ENCODE results near the gene TNFAIP8. TPM values are rescaled to one million over a fixed set of nuclear protein-coding genes. Genes with fewer than 3 reads are reported as not detected.
A peak's percentile ranks its signal among the peaks of the same experiment; 100 is the strongest.

Gene TNFAIP8
- total and polyA plus RNA-seq, 2 experiments from 2014 or later: 10.6 to 29.2 TPM

DNA sequence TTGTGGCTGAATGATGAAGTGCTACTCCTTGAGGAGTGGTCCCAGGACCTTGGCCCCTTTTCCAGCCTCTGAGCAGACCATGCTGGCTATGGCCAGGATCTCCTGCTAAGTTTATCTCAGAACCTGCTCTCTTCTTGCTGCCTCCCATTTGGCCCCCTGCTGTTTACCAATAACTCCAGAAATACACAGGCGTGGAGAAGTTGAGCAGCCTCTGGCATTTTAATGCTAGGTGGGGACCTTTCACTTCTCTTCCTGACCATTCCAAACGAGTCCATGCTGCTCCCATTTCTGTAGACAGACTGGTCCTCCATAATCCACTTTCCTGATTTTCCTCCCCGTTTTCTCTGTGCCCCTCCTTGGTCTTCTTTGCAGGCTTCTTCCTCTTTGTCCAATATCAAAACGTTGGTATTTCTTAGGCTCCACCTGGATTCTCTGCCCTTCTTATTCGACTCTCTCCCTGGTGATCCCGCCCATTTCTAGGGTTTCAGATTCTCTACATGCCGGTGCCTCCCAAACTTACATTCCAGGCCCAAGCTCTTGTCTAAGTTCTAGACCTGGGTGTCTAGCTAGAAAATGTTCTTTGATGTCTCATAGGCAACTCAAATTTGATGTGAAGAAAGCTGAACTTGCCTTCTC is 33.4 kb upstream of the TNFAIP8 start:
- H3K4me1 Mint-ChIP-seq: peaks cover 38% of the 10 kb centered on the region

More for the DNA sequence above, 33.4 kb upstream of the TNFAIP8 start:
- no peaks in the 10 kb centered on the region for H3K79me2 ChIP-seq (replicated peaks; ENCODE audit: insufficient read depth)
- peaks cover 27% of the 10 kb centered on the region for H3K4me1 ChIP-seq (ENCODE audit: insufficient read depth)
- Mint-ChIP-seq H3K36me3 (ENCODE audit: low read depth) (no peaks in the 10 kb centered on the region; the same call in 2 of the 3 replicates), H3K4me3 (no peak overlapping the region), H3K27me3 (ENCODE audit: insufficient read depth, low read depth, poor library complexity) (peaks cover 5% of the 10 kb centered on the region), H3K27ac (peak overlapping the region; percentile 28; the same call in 1 of the 2 replicates), H3K9me3 (no peaks in the 10 kb centered on the region)
- no peak overlapping the region; the same call in 1 of the 2 replicates for H3K27ac ChIP-seq (ENCODE audit: low read depth)
- no peak overlapping the region for H2AFZ ChIP-seq
- H3K4me2 ChIP-seq: peak overlapping the region; percentile 23; the same call in 1 of the 2 replicates
- no peaks in the 10 kb centered on the region for H3K36me3 ChIP-seq (ENCODE audit: insufficient read depth)
- peak; percentile 26; the same call in 2 of the 3 replicates for ATAC-seq
- no peaks in the 10 kb centered on the region for H3K27me3 ChIP-seq (ENCODE audit: insufficient read depth)
- DNase-seq (ENCODE audit: low spot score): peak; percentile 50
- H3F3A ChIP-seq (replicated peaks; ENCODE audit: low read depth): no peaks in the 10 kb centered on the region
- H3K4me3 ChIP-seq: no peak overlapping the region
- no peaks in the 10 kb centered on the region for H3K9me2 ChIP-seq (ENCODE audit: insufficient read depth)
- TF ChIP-seq EZH2phosphoT487 (IDR thresholded peaks at IDR 0.05; ENCODE audit: unreplicated experiment) (no peak), ZNF114 (CRISPR knock-in tag; IDR thresholded peaks at IDR 0.05) (no peak), POLR2AphosphoS5 (IDR thresholded peaks at IDR 0.05; ENCODE audit: low read depth) (no peak), EZH2 (IDR thresholded peaks at IDR 0.05; ENCODE audit: low read depth, unreplicated experiment) (no peak), ZNF331 (CRISPR knock-in tag; IDR thresholded peaks at IDR 0.05; ENCODE audit: low read depth) (no peak), STAT1 (IDR thresholded peaks at IDR 0.05; ENCODE audit: unreplicated experiment) (no peak), NANOG (IDR thresholded peaks at IDR 0.05; ENCODE audit: borderline replicate concordance) (no peak), CREB1 (CRISPR knock-in tag; IDR thresholded peaks at IDR 0.05; ENCODE audit: low read depth) (no peak), JUNB (IDR thresholded peaks at IDR 0.05; ENCODE audit: unreplicated experiment) (no peak)
- TF ChIP-seq, protein P1, sequence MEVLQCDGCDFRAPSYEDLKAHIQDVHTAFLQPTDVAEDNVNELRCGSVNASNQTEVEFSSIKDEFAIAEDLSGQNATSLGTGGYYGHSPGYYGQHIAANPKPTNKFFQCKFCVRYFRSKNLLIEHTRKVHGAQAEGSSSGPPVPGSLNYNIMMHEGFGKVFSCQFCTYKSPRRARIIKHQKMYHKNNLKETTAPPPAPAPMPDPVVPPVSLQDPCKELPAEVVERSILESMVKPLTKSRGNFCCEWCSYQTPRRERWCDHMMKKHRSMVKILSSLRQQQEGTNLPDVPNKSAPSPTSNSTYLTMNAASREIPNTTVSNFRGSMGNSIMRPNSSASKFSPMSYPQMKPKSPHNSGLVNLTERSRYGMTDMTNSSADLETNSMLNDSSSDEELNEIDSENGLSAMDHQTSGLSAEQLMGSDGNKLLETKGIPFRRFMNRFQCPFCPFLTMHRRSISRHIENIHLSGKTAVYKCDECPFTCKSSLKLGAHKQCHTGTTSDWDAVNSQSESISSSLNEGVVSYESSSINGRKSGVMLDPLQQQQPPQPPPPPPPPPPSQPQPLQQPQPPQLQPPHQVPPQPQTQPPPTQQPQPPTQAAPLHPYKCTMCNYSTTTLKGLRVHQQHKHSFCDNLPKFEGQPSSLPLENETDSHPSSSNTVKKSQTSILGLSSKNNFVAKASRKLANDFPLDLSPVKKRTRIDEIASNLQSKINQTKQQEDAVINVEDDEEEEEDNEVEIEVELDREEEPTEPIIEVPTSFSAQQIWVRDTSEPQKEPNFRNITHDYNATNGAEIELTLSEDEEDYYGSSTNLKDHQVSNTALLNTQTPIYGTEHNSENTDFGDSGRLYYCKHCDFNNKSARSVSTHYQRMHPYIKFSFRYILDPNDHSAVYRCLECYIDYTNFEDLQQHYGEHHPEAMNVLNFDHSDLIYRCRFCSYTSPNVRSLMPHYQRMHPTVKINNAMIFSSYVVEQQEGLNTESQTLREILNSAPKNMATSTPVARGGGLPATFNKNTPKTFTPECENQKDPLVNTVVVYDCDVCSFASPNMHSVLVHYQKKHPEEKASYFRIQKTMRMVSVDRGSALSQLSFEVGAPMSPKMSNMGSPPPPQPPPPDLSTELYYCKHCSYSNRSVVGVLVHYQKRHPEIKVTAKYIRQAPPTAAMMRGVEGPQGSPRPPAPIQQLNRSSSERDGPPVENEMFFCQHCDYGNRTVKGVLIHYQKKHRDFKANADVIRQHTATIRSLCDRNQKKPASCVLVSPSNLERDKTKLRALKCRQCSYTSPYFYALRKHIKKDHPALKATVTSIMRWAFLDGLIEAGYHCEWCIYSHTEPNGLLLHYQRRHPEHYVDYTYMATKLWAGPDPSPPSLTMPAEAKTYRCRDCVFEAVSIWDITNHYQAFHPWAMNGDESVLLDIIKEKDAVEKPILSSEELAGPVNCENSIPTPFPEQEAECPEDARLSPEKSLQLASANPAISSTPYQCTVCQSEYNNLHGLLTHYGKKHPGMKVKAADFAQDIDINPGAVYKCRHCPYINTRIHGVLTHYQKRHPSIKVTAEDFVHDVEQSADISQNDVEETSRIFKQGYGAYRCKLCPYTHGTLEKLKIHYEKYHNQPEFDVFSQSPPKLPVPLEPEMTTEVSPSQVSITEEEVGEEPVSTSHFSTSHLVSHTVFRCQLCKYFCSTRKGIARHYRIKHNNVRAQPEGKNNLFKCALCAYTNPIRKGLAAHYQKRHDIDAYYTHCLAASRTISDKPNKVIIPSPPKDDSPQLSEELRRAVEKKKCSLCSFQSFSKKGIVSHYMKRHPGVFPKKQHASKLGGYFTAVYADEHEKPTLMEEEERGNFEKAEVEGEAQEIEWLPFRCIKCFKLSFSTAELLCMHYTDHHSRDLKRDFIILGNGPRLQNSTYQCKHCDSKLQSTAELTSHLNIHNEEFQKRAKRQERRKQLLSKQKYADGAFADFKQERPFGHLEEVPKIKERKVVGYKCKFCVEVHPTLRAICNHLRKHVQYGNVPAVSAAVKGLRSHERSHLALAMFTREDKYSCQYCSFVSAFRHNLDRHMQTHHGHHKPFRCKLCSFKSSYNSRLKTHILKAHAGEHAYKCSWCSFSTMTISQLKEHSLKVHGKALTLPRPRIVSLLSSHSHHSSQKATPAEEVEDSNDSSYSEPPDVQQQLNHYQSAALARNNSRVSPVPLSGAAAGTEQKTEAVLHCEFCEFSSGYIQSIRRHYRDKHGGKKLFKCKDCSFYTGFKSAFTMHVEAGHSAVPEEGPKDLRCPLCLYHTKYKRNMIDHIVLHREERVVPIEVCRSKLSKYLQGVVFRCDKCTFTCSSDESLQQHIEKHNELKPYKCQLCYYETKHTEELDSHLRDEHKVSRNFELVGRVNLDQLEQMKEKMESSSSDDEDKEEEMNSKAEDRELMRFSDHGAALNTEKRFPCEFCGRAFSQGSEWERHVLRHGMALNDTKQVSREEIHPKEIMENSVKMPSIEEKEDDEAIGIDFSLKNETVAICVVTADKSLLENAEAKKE (CRISPR knock-in tag; IDR thresholded peaks at IDR 0.05): no peak
- TF ChIP-seq, protein P2, sequence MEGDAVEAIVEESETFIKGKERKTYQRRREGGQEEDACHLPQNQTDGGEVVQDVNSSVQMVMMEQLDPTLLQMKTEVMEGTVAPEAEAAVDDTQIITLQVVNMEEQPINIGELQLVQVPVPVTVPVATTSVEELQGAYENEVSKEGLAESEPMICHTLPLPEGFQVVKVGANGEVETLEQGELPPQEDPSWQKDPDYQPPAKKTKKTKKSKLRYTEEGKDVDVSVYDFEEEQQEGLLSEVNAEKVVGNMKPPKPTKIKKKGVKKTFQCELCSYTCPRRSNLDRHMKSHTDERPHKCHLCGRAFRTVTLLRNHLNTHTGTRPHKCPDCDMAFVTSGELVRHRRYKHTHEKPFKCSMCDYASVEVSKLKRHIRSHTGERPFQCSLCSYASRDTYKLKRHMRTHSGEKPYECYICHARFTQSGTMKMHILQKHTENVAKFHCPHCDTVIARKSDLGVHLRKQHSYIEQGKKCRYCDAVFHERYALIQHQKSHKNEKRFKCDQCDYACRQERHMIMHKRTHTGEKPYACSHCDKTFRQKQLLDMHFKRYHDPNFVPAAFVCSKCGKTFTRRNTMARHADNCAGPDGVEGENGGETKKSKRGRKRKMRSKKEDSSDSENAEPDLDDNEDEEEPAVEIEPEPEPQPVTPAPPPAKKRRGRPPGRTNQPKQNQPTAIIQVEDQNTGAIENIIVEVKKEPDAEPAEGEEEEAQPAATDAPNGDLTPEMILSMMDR (conservative IDR thresholded peaks at IDR 0.05; ENCODE audit: low read depth in 2 of 2): no peak
- TF ChIP-seq, protein P3, sequence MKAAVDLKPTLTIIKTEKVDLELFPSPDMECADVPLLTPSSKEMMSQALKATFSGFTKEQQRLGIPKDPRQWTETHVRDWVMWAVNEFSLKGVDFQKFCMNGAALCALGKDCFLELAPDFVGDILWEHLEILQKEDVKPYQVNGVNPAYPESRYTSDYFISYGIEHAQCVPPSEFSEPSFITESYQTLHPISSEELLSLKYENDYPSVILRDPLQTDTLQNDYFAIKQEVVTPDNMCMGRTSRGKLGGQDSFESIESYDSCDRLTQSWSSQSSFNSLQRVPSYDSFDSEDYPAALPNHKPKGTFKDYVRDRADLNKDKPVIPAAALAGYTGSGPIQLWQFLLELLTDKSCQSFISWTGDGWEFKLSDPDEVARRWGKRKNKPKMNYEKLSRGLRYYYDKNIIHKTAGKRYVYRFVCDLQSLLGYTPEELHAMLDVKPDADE (IDR thresholded peaks at IDR 0.05): no peak
- TF ChIP-seq, protein P4, sequence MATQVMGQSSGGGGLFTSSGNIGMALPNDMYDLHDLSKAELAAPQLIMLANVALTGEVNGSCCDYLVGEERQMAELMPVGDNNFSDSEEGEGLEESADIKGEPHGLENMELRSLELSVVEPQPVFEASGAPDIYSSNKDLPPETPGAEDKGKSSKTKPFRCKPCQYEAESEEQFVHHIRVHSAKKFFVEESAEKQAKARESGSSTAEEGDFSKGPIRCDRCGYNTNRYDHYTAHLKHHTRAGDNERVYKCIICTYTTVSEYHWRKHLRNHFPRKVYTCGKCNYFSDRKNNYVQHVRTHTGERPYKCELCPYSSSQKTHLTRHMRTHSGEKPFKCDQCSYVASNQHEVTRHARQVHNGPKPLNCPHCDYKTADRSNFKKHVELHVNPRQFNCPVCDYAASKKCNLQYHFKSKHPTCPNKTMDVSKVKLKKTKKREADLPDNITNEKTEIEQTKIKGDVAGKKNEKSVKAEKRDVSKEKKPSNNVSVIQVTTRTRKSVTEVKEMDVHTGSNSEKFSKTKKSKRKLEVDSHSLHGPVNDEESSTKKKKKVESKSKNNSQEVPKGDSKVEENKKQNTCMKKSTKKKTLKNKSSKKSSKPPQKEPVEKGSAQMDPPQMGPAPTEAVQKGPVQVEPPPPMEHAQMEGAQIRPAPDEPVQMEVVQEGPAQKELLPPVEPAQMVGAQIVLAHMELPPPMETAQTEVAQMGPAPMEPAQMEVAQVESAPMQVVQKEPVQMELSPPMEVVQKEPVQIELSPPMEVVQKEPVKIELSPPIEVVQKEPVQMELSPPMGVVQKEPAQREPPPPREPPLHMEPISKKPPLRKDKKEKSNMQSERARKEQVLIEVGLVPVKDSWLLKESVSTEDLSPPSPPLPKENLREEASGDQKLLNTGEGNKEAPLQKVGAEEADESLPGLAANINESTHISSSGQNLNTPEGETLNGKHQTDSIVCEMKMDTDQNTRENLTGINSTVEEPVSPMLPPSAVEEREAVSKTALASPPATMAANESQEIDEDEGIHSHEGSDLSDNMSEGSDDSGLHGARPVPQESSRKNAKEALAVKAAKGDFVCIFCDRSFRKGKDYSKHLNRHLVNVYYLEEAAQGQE (IDR thresholded peaks at IDR 0.05; ENCODE audit: unreplicated experiment): no peak
- H4K20me1 ChIP-seq (replicated peaks; ENCODE audit: insufficient read depth): no peaks in the 10 kb centered on the region

All from GM23338 (cell line).